ENCODE data around the gene ST6GALNAC5.
"Not testable (repeated sequence)": the region's sequence is repeated elsewhere in the genome, so short reads cannot be mapped to it uniquely, and the experiment has no call there.

Gene ST6GALNAC5

GRCh38 chr1:76939050-76939816 is 72.0 kb downstream of the ST6GALNAC5 start:
- DNase-seq, result peak; percentile 73

- no peak for DNase-seq
Observed at GRCh38 chr1:76939817-76940216, 72.5 kb downstream of the ST6GALNAC5 start.

GRCh38 chr1:76940571-76941335 is 73.5 kb downstream of the ST6GALNAC5 start:
- no peak for DNase-seq

GRCh38 chr1:76942549-76942948 is 75.3 kb downstream of the ST6GALNAC5 start:
- DNase-seq, result peak; percentile 73

GRCh38 chr1:76944942-76945341 is 77.7 kb downstream of the ST6GALNAC5 start:
- no peak for DNase-seq

GRCh38 chr1:76948846-76949245 is 81.6 kb downstream of the ST6GALNAC5 start:
- DNase-seq, result no peak

- peak; percentile 61 for DNase-seq
Observed at GRCh38 chr1:76949503-76949902, 82.2 kb downstream of the ST6GALNAC5 start.

GRCh38 chr1:76950306-76950705 is 83.0 kb downstream of the ST6GALNAC5 start:
- DNase-seq, result peak; percentile 49

- peak; percentile 41 for DNase-seq
Observed at GRCh38 chr1:76951153-76951552, 83.9 kb downstream of the ST6GALNAC5 start.

- peak; percentile 54 for DNase-seq
Observed at GRCh38 chr1:76955652-76956051, 88.4 kb downstream of the ST6GALNAC5 start.

GRCh38 chr1:76957961-76958360 is 90.7 kb downstream of the ST6GALNAC5 start:
- DNase-seq, result no peak

- no peak for DNase-seq
Observed at GRCh38 chr1:76958828-76959227, 91.5 kb downstream of the ST6GALNAC5 start.

GRCh38 chr1:76959556-76959955 is 92.3 kb downstream of the ST6GALNAC5 start:
- no peak for DNase-seq

- peak; percentile 68 for DNase-seq
Observed at GRCh38 chr1:76961181-76961819, 94.0 kb downstream of the ST6GALNAC5 start.

- DNase-seq, result no peak
Observed at GRCh38 chr1:76961820-76962207, 94.5 kb downstream of the ST6GALNAC5 start.

GRCh38 chr1:76981267-76981666 is 114.0 kb downstream of the ST6GALNAC5 start:
- DNase-seq, result not testable (repeated sequence)

GRCh38 chr1:76989976-76990375 is 122.7 kb downstream of the ST6GALNAC5 start:
- DNase-seq, result no peak

- DNase-seq, result peak; percentile 4
Observed at GRCh38 chr1:76993036-76993435, 125.8 kb downstream of the ST6GALNAC5 start.

GRCh38 chr1:76998582-76999223 is 131.4 kb downstream of the ST6GALNAC5 start:
- peak; percentile 96 for DNase-seq

GRCh38 chr1:77007675-77008074 is 140.4 kb downstream of the ST6GALNAC5 start:
- DNase-seq, result no peak

- no peak for DNase-seq
Observed at GRCh38 chr1:77010937-77011336, 143.7 kb downstream of the ST6GALNAC5 start.

- DNase-seq, result peak; percentile 53
Observed at GRCh38 chr1:77012066-77012465, 144.8 kb downstream of the ST6GALNAC5 start.
